ENCODE data around the gene ATP6AP1.
A peak's percentile ranks its signal among the peaks of the same experiment; 100 is the strongest.

ATP6AP1 gene

DNA sequence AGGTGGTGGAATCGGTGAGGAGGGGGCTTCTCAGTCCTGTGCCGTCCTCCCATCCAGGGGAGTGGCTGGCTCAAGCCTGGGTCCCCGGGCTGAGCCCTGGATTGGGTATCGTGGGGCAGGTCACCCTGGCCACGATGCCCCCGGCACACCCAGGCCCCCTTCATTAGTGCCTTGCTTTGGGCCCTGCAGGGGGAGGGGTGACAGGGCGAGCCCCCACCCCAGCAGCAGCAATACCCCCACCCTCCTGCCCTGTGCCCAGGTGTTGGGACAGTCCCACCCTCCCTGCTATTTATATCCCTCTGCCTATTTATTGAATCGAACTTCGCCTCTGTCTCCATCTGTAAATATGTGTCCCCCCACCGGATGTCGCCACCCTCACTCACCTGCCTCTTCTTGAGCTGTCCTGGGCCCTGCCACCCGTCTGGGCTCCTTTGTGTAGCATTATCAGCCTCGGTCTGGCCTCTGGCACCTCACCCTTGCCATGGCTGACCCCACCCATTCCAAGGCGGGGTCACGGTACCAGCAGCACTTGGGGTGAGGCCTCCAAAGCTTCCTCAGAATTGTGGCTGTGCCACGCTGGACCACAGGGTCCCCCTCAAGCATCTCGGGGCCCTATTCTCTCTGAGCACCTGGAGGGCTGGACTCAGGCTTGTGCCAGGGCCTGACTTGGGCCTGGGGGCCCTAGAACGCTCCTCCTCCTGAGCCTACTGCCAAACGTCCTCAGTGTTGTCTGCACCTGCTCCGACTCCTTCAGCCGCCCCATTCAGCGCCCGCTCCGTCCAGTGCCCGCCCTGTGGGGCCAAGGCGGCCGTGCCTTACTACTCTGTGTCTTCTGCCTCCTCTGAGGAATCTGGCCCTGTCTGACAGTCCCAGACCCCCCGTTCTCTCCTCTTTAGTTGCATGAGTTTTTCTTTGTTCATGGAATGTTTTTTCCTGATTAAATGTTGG lies 44.5 kb downstream of the ATP6AP1 start:
- DNase-seq (ENCODE audit: low read depth): no peak

DNA sequence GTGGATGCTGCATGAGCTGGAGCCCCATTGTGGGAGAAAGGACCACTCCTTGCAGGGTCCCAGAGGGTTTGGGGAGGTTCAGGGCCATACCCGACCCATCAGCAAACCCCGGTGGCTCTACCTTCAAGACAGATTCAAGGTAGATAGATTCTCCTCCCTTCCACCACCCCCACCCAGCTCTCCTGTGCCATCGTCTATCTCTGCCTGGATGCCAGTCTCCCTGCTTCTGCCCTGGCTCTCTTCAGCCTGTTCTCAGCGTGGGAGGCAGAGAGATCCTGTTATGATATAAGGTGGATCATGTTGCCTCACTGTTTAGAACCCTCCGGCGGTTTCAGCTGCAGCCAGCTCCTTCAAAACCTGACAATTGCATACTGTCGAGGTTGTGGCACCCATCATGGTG lies 45.2 kb downstream of the ATP6AP1 start:
- DNase-seq (ENCODE audit: low read depth): no peak

DNA sequence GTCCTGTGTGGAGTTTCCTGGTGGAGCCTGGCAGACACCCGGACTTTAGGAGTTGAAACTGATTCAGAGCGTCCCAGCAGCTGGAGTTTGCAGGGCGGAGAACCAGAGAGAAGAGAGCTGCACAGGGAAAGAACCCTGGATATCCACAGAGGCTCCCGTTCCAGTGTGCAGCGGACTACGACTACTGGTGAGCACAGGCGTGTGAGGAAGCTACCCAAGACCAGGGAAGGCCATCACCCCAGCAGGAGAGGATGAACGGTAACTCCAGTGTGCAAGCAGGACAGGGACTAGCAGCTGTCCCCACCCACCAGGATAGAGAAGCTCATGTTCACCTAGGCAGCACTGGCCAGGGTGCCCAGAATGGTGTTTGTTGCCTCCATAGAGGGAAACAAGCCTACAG lies 48.3 kb downstream of the ATP6AP1 start:
- DNase-seq (ENCODE audit: low read depth): no peak

DNA sequence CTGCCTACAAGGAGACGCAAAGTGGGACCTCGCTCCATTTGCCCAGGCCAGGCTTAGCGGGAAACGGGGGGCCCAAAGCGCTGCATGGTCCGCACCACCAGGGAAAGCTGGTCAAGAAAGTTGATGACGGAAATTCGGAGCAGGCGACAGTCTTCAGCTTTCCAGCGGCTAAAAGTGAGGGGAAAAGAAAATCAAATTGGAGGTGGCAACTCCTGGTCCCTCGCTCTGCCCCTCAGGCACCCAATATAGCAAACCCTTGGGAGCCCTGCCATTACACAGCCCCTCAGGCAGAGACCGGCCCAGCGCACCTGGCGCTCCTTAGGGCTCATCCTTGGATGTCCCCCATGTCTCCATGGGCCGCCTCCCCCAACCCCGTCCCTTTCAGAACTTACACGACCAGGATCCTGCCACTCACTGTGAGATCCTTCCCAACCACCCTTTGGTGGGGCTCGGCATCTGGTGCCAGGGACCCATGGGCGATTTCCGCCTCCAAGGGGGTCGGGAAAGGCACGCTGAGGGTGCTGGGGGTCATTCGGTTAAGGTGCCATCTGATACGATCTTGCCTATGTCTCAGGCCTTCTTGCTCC lies 49.5 kb downstream of the ATP6AP1 start:
- no peak for DNase-seq (ENCODE audit: low read depth)

DNA sequence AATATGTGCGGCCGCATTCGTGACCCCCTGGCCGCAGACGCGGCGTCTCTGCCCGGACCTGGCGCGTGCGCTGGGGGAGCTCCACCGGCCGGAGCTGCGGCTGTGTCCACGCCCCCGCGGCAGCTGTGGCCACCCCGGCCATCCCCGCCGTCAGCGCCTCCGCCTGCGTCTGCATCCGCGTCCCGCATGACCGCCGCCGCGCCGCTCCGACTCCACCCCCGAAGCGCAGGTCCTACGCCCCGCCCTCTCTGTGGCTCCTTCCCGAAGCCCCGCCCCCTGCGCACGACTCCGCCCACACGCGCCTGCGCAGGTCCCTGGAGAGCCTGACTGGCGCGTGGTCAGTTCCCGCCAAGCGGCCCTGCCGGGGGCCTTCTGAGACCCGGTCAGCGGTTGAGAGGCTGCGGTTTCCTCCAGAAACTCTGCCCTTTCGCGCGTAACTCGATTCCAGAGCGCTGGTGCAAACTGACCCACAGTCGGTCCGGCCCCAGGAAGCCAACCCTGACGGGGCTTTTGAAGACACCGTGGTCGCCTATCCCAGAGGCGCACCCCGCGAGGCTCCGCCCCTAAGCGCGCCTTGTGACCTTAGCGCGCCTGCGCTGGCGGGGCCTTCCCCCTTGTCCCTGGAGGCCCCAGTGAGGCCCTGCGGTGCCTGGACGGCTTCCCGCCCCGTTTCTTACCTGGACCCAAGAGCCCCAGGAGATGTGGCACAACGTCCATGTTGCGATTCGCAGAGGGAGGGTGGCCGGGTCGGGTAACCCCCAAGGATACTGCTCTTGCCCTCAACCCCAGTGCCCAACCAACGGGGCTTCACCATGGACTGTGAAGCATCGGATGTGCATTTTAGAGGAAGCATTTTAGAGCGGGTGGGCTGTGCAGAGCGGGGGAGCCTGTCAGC lies 50.5 kb downstream of the ATP6AP1 start, which contains the start of gene LAGE3:
LAGE3 (minus strand) TSS at position 554 of the 895 bp plus-strand sequence; CDS start at position 188, 366 bp downstream.
- peak; percentile 87 for DNase-seq (ENCODE audit: low read depth)

DNA sequence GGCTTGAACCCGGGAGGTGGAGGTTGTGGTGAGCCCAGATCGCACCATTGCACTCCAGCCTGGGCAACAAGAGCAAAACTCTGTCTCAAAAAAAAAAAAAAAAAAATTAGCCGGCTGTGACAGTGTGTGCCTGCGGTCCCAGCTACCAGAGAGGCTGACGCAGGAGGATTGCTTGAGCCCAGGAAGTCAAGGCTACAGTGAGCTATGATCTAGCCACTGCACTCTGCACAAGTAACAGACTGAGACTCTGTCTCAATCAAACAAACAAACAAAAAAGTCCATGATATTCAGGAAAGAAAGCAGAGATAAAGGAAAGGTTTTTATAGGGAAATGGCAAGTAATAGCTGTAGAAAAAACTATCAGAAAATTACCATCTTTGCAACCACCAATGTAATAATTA lies 52.7 kb downstream of the ATP6AP1 start:
- no peak for DNase-seq (ENCODE audit: low read depth)

DNA sequence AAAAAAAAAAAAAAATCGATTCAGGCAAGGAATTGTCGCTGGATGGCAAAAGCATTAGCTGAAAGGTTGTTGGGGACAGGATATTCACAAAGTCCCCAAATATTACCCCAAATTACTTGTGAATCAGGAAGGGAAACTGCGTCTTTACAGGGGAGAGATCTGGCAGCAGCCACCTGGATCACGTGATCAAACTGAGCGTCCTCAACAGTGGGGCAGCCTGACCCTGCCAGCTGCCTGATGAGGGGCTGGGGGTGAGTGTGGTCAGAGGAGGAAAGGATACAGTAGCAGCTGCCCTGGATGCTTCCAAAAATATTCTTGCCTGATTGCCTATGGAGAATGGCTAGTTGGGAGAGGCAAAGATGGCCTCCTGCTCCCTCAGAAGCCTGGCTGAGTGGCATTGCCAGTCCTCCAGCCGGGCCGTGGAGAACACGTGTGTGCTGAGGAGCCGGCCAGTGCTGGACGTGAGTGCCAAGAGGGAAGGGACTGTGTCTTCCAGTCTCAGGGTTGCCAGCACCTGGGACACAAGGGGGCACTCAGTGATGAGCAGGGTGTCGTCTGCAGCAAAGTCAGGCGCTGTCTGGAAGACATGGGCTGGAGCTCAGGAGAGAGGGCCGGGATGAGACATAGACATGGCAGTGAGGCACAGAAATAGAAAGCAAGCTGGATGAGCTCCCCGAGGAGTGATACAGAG lies 53.6 kb downstream of the ATP6AP1 start:
- DNase-seq (ENCODE audit: low read depth): no peak

DNA sequence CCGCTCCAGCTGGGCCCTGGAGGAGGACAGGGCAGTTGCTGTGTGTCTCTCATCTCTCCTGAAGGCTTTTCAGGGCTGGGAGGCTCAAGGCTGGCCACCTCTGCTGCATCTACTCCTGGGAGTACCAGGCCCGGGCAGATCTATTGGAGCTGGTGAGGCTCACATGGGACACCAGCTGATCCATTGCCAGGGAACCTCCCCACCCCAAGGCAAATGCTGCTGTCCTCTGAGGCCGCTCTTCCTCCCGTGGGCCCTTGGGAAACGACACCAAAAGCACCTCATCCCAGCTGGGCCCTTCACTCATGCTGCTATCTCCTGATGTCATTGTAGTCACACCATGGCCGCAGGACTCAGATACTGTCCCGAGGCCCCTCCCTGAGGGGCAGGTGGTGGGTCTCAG lies 54.3 kb downstream of the ATP6AP1 start:
- no peak for DNase-seq (ENCODE audit: low read depth)

DNA sequence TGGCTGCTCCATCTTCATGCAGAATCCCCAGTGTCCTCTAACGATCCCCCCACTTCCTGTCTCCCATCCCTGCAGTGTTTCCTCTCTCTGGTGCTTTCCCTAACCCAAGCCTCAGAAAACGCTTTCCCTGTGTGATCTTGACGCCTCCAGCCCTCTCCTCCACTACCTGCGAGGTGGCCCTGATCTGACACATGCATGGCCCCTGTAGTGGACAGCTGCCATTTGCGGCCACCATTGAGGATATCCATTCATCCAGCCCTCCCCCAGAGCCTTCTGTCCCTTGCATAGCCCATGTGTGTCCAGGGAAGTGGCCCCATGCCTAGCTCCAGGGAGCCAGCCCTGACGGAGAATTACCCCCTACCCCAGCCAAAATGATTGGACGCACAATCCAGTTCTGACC lies 54.8 kb downstream of the ATP6AP1 start:
- DNase-seq (ENCODE audit: low read depth): no peak

DNA sequence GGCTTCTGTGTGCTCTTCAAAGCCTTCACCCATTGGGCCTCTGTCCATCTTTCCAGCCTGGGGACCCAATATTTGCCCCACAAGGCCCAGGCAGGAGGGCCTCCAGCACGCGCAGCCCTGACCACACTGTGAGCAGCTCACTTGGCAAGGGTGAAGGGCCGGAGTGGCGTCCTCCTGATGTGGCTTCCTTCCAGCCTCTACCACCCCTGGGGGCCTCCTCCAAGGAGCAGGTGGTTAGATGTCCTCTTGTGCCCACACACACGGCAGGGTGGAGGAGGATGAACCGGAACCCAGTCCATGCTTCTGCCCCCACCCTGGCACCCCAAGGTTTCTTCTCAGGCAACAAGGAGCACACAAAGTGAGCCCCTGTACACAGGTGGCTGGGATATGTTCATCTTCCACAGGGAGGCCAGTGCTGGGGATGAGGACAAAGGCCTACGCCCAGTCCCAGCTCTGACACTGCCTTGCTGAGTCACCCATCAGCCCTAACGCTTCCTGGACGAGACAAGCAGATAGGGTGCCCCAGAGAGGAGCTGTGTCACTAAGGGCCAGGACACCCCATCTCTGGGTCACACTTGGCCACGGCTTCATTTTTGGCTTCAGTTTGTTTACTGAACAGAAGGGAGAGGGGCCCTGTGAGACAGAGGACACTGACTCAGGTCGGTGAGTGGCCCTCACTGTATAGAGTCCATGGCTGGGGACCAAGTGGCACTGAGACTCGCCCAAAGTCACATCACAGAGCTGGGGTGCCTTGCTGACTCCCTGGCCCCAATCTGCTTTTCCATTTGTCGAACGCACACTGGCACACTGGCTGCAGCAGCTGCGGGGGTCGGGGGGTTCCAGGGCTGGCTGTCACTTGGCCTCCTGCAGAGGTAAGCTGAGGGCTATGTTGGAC lies 56.0 kb downstream of the ATP6AP1 start:
- no peak for DNase-seq (ENCODE audit: low read depth)

DNA sequence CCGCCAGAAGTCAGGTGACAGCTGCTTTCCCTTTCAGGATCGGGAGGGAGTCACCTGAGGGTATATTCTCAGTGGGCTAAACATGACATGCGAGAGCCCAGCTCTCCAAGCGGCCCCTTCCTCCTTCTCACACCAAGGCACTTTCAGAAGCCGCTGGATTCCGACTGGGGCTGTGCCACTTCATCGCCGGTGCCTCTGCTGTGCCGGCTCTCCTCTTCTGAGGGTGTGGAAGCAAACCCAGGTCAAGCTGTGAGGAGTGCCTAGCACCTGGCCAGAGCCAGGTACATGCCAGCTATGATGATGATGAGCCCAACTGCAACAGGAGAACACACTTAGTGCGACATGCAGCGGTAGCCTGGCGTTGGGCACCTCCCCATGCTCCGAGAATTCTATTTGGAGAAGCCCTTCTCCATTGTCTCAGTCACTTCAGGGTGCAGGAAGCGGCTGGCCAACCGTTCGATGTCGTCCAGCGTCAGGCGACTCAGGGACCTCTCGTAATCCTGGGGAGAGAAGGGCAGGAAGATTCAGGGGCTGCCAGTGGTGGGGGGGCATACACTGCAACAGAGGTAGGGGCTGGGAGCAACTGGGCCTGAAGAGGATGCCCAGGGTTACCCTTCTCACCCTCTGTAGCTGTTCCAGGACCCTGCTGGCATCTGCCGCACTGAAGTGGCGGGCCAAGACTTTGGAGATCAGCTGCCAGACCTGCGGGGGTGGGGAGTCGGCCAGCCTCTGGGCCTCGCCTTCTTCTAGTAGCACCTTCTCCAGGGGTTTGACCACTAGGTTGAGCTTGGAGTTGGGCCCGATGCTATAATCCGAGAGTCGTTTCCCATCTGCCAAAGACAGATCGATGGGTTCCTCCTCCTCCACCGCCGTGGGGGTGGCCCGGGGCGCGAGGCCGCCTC lies 56.9 kb downstream of the ATP6AP1 start:
- DNase-seq (ENCODE audit: low read depth): no peak

DNA sequence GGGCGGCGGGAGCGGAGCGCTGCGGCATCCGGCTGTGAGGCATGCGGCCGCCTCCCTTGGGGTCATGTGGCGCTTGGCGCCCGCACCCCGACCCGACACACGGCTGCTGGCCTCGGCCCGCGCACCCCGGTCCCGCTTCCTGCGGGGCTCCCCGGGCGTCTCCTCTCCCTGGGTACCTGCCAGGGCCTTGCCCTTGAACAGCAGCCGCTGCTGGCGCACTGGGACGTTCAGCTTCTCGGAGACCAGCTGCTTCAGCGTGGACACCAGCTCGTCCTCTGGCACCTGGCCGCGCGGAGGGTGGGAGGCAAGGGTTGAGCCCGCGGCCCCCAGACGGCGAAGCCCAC lies 57.5 kb downstream of the ATP6AP1 start:
- DNase-seq (ENCODE audit: low read depth): no peak

All from stimulated activated CD4-positive, alpha-beta T cell treated with anti-CD3 and anti-CD28 coated beads, Interleukin-2, amount 100 ng/mL, for 4 hours (primary cell).